HepG2 (cell line): ENCODE measurements around the gene DROSHA.

Source experiments
- AHDC1 ChIP-seq: sonication (generic); formaldehyde crosslinking; IDR thresholded peaks from 2 replicates; pipeline ENCODE4 v1.5.1; 2020; ENCODE audit warnings: mild to moderate bottlenecking, missing genetic modification reagents, borderline replicate concordance
- ARNTL ChIP-seq: sonication (generic); formaldehyde crosslinking; IDR thresholded peaks from 2 replicates; pipeline ENCODE4 v1.4.0; 2020; ENCODE audit warnings: mild to moderate bottlenecking, missing genetic modification reagents
- CREB1 ChIP-seq, 2 experiments: fragments of 450-650 bp in 1 of 2; IDR thresholded peaks; 2 replicates each; pipeline ENCODE4 v1.6.1; 2016 to 2017; ENCODE audit warnings: control low read depth in 1 of 2, mild to moderate bottlenecking in 1 of 2, missing compliant biosample characterization in 1 of 2, missing genetic modification characterization in 1 of 2
- CTCF ChIP-seq: sonication (generic); formaldehyde crosslinking; IDR thresholded peaks from 2 replicates; pipeline ENCODE4 v1.5.0; 2020; ENCODE audit warnings: mild to moderate bottlenecking, missing genetic modification reagents, moderate library complexity
- EP300 ChIP-seq, 3 experiments: sonication (generic) in 1 of 3; formaldehyde crosslinking in 1 of 3; IDR thresholded peaks; 2 replicates each; pipeline versions ENCODE4 v1.5.1 to v1.6.1; 2011 to 2020; ENCODE audit warnings: low read depth in 2 of 3, low read length in 2 of 3, borderline replicate concordance in 1 of 3, improper control_type of control experiment in 1 of 3, mild to moderate bottlenecking in 1 of 3, missing genetic modification reagents in 1 of 3, moderate library complexity in 1 of 3
- LBX2 ChIP-seq: sonication (generic); formaldehyde crosslinking; IDR thresholded peaks from 2 replicates; pipeline ENCODE4 v1.5.0; 2020; ENCODE audit warnings: missing genetic modification reagents, mild to moderate bottlenecking, borderline replicate concordance
- PHF8 ChIP-seq: sonication (generic); formaldehyde crosslinking; IDR thresholded peaks from 2 replicates; pipeline ENCODE4 v1.5.0; 2020; ENCODE audit warnings: missing genetic modification reagents
- POLR2A ChIP-seq, 2 experiments: IDR thresholded peaks; 2 replicates each; pipeline ENCODE4 v1.6.1; 2011; ENCODE audit warnings: low read depth in 2 of 2, low read length in 2 of 2, mild to moderate bottlenecking in 1 of 2, moderate library complexity in 1 of 2; ENCODE audit not compliant: insufficient read depth in 1 of 2
- SP1 ChIP-seq, 2 experiments: fragments of 450-650 bp in 1 of 2; sonication (generic) in 1 of 2; formaldehyde crosslinking in 1 of 2; IDR thresholded peaks; 2 replicates each; pipeline versions ENCODE4 v1.4.0 to v1.6.1; 2016 to 2020; ENCODE audit warnings: missing genetic modification reagents in 1 of 2
- TAF15 ChIP-seq: fragments of 200-400 bp; formaldehyde crosslinking; IDR thresholded peaks from one replicate; pipeline ENCODE4 v1.6.1; 2018; ENCODE audit warnings: mild to moderate bottlenecking, low read depth, low read length; ENCODE audit not compliant: poor library complexity, severe bottlenecking
- ZNF3 ChIP-seq: IDR thresholded peaks from 2 replicates; pipeline ENCODE4 v1.7.0; 2017; ENCODE audit warnings: inconsistent platforms
- ZNF777 ChIP-seq: sonication (generic); formaldehyde crosslinking; IDR thresholded peaks from 2 replicates; pipeline ENCODE4 v1.4.0; 2020; ENCODE audit warnings: missing genetic modification reagents
- TF ChIP-seq, protein P1 (sequence below): sonication (generic); formaldehyde crosslinking; IDR thresholded peaks from 2 replicates; pipeline ENCODE4 v1.4.0; 2020; ENCODE audit warnings: missing genetic modification reagents
- TF ChIP-seq, protein P2 (sequence below): IDR thresholded peaks from 2 replicates; pipeline ENCODE4 v1.6.1; 2012; ENCODE audit warnings: inconsistent platforms

- TF ChIP-seq, protein P1, sequence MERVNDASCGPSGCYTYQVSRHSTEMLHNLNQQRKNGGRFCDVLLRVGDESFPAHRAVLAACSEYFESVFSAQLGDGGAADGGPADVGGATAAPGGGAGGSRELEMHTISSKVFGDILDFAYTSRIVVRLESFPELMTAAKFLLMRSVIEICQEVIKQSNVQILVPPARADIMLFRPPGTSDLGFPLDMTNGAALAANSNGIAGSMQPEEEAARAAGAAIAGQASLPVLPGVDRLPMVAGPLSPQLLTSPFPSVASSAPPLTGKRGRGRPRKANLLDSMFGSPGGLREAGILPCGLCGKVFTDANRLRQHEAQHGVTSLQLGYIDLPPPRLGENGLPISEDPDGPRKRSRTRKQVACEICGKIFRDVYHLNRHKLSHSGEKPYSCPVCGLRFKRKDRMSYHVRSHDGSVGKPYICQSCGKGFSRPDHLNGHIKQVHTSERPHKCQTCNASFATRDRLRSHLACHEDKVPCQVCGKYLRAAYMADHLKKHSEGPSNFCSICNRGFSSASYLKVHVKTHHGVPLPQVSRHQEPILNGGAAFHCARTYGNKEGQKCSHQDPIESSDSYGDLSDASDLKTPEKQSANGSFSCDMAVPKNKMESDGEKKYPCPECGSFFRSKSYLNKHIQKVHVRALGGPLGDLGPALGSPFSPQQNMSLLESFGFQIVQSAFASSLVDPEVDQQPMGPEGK (CRISPR knock-in tag) = no peak
- TF ChIP-seq EP300 (IDR thresholded peaks at IDR 0.05; ENCODE audit: low read depth in 2 of 2, low read length in 2 of 2) (no peak), EP300 (CRISPR knock-in tag; IDR thresholded peaks at IDR 0.05; ENCODE audit: borderline replicate concordance) (no peak), POLR2A (IDR thresholded peaks at IDR 0.05; ENCODE audit: insufficient read depth in 1 of 2, low read depth in 2 of 2, low read length in 2 of 2) (no peak), TAF15 (no peak), CTCF (CRISPR knock-in tag) (no peak), PHF8 (no peak), AHDC1 (CRISPR knock-in tag) (no peak), ZNF3 (CRISPR knock-in tag) (no peak), CREB1 (IDR thresholded peaks at IDR 0.05) (no peak), CREB1 (CRISPR knock-in tag; IDR thresholded peaks at IDR 0.05) (no peak), ZNF777 (CRISPR knock-in tag) (no peak), SP1 (IDR thresholded peaks at IDR 0.05) (no peak), SP1 (CRISPR knock-in tag; IDR thresholded peaks at IDR 0.05) (no peak), ARNTL (no peak), LBX2 (CRISPR knock-in tag) (no peak)
- TF ChIP-seq, protein P2, sequence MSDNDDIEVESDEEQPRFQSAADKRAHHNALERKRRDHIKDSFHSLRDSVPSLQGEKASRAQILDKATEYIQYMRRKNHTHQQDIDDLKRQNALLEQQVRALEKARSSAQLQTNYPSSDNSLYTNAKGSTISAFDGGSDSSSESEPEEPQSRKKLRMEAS = no peak
These were observed 123.1 kb downstream of the DROSHA start for GRCh38 chr5:31408814-31409213.
